ENCODE data around the gene PRKG1.
"Not testable (repeated sequence)": the region's sequence is repeated elsewhere in the genome, so short reads cannot be mapped to it uniquely, and the experiment has no call there.

The PRKG1 gene

GRCh38 chr10:51227897-51228713 is 153.8 kb downstream of the PRKG1 start:
- DNase-seq (ENCODE audit: low read depth): no peak

DNA sequence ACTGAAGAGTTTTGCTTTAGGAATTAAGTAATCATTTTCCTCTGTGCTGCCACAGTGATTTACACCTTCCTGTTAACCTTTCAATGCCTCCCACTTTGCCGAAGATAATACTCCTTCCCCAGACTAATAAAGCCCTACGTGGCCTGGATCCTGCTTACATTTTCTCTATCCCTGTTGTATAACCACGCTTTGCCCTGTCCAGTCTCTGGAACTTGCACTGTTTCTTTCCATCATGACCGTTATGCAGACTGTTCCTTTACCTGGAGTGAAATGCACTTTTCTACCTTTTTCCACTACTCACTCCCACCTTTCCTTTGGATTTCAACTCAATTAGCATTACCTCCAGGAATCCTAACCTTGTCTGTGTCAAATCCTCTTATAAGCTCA is 154.4 kb downstream of the PRKG1 start:
- no peak for DNase-seq (ENCODE audit: low read depth)

DNA sequence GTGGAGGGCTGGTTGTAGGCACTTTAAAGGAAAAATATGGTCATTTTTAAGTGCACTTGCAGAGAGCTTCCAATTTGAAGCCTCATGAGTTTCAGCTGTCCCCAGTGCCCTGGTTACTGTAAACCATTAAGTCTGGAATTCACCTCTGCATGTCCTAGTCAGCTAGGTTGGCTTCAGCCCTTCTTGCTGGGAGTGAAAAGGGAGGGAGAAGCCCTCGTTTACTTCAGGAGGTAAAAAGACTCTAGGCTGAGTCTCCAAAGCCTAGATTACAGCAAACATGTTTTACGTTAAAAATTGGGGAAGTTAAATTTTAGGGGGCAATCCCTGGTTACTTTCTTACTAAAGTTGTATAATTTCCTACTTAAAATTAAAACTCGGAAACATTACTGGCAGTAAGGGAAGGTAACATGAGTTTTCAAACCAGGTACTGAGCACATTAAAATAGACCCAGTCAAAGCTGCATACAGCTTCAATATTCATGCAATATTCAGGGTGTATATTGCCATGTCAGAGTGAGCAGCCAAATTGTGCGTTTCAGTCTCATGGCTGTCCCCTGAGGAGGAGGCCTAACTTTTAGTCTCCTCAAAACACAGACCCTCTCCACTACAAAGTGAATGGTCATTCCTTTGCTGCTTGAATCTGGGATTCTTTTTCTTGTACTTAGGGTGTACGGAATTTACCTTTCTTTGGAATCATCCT is 156.7 kb downstream of the PRKG1 start:
- DNase-seq (ENCODE audit: low read depth): no peak

DNA sequence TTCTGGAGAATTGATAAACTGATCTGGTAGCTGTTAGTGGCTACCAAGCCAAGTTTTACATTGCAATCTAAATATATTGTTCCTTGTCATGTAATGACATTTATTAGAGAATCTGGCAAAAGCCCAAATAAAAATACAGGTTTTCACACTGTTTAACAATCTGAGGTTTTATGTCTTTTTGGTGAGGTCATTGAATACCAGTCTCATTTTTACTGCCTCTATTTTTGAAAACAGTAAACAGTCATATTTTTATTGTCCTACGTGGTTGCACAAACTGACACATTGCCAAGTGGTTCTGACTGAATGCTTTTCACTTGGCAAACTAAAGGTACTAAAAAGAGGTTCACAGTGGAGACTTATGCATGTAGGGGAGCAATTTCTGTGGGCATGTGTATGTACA is 157.5 kb downstream of the PRKG1 start:
- DNase-seq (ENCODE audit: low read depth): no peak

DNA sequence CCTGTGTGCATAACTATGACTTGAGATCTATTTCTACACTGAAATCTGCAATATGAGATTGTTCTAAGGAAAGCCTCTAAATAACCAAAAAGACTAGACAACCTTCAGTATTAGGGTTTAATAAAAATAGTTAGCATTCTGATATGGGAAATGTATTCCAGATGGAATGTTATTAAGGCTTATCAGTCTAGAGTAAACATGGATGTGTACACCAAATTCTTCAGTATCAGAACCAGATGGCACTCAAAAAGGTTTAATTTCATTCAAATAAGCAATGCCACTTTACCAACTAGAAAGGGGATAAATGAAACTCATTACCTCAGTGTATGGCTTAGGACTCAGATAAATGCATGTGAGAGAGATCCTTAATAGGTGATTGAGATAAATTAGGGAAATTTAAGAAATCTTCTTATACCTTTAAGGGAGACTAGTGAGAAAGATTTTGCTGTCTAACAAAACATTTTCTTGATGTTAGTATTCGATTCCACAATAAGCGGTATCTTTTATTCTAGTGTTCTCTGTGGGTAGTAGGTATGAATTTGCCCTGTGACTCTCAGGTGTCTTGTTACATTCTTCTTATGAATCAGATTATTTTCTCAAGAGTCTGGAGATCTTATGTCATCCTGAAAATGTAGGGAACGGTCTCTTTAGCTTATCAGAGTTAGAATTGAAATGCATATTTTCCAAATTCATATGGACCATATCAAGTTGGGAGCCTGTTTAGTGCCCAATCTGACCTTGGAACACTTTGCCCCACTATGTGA is 159.2 kb downstream of the PRKG1 start:
- no peak for DNase-seq (ENCODE audit: low read depth)

- no peak for DNase-seq (ENCODE audit: low read depth)
These were observed 161.6 kb downstream of the PRKG1 start for GRCh38 chr10:51235865-51236264.

GRCh38 chr10:51239006-51239405 is 164.7 kb downstream of the PRKG1 start:
- DNase-seq (ENCODE audit: low read depth): no peak

DNA sequence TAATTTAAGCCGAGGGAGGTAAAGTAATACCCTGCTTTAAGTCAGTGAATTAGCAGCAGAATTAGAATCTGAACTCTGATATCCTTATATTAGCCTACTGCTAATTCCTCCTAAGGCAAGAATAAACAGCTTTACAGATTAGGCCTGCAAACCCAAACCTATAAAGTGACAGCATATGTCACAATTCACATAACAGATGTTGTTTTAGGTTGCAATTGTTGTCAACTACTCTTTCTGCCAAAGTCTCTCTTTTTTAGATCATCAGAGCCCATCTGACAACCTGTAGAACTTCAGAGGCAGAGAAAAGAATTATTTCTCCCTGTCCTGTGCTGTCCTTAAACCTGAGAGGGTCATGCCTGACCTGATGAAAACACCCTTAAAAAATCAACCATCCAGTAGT is 167.2 kb downstream of the PRKG1 start:
- DNase-seq (ENCODE audit: low read depth): no peak

- DNase-seq (ENCODE audit: low read depth): no peak
These were observed 168.1 kb downstream of the PRKG1 start for GRCh38 chr10:51242393-51242792.

DNA sequence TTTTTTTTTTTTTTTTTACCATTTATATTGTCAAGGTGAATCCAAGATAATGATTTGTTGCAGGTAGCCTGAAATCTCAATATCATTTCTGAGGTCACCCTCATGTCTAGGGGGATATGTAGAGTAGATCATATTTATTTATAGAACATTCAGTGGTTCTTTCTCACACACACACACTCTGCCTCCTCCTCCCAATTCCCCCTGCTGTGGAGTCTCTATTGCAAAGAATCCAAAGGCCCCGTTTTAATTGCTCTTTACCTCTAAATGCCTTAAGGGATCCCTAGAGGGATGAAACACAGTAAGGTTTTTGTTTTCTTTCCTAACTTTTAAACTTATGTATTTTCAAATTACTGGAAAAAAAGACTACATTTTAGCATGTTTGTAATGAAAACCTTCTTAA is 170.0 kb downstream of the PRKG1 start:
- no peak for DNase-seq (ENCODE audit: low read depth)

GRCh38 chr10:51244748-51245490 is 170.6 kb downstream of the PRKG1 start:
- no peak for DNase-seq (ENCODE audit: low read depth)

- no peak for DNase-seq (ENCODE audit: low read depth)
These were observed 171.9 kb downstream of the PRKG1 start for GRCh38 chr10:51246156-51246555.

DNA sequence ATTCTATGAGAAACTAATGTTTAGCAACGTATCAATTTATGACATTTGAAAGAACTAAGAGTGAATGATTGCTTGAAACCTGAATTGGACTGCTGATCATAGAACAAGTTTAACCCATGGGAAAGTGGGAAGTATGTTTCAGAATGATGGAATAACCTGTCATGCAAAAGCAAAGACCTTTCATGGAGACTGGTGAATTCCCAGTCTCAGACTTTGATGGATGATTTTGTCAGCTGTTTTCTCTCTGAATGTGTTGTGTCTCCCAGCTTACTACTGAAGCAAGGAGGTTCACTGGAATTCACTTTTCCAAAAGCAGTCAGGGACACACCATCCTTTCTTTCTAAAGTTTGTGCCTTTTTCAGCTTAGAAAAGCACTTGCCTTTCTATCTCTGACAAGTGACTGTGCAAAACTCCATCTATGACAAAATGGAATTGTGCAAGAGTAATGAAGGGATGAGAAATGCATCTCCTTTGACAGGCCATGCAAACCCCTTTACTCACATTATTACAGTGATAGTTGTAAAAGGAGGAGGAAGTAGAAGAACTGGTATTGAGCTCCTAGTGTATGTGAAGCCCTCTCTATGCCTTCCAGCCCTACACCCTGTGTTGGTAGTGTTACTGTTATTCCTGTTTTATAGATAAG is 176.1 kb downstream of the PRKG1 start:
- DNase-seq (ENCODE audit: low read depth): no peak

DNA sequence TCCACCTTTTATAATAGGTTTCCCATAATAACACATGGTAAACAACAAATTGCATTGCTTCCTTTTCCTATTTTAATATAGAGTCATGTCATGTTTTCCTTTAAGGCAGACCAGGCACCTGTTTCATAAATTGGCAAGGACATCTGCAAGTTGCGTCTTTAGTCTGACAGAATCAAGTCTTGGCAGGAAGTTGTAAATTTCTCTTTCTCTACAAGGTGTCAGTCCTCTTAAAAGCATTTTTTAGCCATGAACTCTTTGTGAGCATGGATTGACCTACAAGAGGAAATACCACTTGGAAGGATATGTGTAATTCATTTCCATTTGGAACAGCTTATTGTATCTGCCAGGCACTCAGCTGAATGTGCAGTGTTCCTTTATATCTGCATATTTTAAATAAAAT is 176.8 kb downstream of the PRKG1 start:
- DNase-seq (ENCODE audit: low read depth): no peak

DNA sequence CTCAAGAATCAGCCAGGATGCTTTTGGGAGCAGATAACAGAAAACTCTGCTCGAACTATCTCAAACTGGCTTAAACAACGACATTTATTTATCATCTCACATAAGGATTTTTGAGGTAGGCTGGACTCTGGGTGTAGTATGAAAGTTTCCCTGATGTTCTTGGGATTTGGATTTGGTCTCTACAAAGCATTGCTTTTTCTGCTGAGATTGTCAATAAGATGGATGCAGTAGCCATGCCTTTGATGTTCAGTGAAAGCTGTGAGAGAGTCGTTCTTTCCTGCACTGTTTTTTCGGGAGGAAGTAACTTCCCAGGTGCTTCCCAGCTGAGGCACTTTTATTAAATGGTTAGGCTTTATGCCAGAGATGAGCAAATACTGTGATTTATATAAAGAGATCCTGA is 181.1 kb downstream of the PRKG1 start:
- DNase-seq (ENCODE audit: low read depth): no peak

DNA sequence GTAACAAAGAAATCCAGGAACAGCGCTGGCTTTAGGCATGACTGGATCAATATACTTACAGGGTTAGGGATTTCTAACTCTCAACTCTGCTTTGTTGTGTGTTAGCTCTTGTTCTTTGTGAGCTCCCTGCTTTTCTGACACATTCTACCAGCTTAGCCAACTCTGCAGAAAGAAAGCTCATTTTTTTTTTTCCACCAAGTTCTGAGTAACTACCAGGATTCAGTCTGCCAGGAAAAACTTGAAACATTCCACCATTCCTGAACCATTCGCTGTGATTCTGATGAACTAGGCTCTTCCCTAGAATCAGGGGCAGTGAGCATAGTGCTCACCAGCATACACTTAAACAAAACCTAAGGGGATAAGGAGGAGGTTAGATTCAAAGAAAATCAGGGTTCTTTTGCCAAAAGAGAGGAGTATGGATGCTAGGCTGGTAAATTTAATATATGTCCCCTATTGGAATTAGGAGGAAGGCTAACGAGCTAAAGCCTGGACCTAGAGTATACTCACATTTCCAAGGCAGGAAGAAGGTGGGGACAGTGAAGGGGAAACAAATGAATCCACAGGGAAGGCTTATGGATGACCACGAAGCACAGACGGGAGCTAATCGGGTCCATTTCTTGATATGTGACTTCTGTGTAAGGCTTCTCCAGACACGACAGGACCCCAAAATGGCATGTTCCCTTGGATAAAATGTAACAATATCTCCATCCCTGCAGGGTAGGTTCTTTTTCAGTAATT is 183.4 kb downstream of the PRKG1 start:
- no peak for DNase-seq (ENCODE audit: low read depth)

- no peak for DNase-seq (ENCODE audit: low read depth)
These were observed 186.1 kb downstream of the PRKG1 start for GRCh38 chr10:51260376-51260775.

- no peak for DNase-seq (ENCODE audit: low read depth)
These were observed 192.2 kb downstream of the PRKG1 start for GRCh38 chr10:51266496-51266895.

DNA sequence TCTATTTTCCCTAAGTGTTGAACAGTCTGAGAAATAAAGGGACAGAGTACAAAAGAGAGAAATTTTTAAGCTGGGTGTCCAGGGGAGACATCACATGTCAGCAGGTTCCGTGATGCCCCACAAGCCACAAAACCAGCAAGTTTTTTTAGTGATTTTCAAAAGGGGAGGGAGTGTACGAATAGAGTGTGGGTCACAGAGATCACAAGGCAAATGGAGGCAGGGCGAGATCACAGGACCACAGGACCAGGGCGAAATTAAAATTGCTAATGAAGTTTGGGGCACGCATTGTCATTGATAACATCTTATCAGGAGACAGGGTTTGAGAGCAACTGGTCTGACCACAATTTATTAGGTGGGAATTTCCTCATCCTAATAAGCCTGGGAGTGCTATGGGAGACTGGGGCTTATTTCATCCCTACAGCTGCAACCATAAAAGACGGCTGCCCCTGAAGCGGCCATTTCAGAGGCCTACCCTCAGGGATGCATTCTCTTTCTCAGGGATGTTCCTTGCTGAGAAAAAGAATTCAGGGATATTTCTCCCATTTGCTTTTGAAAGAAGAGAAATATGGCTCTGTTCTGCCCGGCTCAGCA is 193.8 kb downstream of the PRKG1 start:
- DNase-seq (ENCODE audit: low read depth): not testable (repeated sequence)

DNA sequence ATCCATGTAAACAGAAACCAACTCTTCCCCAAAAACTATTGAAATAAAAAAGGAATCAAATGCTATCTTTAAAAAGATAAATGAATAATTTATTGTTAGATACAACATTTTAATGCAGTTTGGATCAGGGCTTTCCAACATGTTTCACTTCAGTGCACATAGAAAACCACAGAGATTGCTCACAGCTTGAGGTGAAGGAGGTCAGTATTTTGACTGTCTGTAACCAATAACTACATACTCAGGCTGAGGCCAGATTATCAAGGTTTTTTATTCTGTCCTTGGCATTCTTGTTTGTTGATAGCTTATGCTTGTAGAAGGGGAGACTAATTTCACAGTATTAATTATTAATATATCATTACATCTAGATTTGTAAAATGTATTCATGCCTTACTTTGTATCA is 195.5 kb downstream of the PRKG1 start:
- no peak for DNase-seq (ENCODE audit: low read depth)

All from stimulated activated CD4-positive, alpha-beta T cell treated with anti-CD3 and anti-CD28 coated beads, Interleukin-2, amount 100 ng/mL, for 4 hours (primary cell).